ENCODE results near the gene UQCR11.

DNA sequence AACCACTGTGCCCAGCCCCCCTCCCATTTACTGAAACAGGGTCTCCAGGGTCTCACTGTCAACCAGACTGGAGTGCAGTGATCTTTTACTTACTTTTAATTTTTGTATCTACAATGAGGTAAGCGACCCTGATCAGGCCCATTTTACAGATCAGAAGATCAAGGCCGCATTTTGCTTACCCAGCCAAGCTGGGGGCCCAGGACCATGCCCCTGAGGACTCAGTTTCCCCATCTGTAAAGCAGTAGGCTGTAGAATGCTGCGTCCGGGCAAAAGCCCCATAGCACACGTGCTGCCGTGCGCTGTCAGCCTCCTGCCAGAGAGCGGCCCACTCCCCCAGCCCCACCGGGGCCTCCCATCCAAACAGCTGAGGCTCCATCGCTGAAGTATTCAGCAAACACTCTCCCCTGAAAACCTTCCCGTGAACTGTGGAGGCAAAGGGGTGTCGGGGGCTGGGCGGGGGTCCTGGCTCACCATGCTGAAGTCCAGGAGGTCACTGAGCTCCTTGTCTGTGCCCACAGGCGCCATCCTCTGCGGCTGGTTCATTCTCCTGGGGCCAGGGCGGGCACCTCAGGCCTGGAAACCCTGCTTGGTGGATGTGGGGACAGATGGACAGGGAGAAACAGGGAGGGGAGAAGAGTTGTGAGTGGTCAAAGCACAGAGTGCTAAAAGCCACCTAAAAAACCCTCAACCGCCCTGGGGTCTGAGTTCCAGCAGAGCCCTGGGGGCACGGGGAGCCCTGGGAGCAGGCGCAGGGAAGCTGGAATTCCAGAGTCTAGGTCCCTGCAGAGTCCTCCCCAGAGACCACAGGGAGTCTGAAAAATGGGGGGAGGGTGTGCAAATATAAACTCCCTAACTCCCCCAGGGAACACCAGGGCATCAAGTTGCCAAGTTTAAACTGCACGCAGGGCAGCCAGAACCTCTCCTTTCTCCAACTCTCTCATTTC lies 44.7 kb upstream of the UQCR11 start:
- TF ChIP-seq, protein P1, sequence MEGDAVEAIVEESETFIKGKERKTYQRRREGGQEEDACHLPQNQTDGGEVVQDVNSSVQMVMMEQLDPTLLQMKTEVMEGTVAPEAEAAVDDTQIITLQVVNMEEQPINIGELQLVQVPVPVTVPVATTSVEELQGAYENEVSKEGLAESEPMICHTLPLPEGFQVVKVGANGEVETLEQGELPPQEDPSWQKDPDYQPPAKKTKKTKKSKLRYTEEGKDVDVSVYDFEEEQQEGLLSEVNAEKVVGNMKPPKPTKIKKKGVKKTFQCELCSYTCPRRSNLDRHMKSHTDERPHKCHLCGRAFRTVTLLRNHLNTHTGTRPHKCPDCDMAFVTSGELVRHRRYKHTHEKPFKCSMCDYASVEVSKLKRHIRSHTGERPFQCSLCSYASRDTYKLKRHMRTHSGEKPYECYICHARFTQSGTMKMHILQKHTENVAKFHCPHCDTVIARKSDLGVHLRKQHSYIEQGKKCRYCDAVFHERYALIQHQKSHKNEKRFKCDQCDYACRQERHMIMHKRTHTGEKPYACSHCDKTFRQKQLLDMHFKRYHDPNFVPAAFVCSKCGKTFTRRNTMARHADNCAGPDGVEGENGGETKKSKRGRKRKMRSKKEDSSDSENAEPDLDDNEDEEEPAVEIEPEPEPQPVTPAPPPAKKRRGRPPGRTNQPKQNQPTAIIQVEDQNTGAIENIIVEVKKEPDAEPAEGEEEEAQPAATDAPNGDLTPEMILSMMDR (conservative IDR thresholded peaks at IDR 0.05 in 1 of 2, IDR thresholded peaks at IDR 0.05 in 1 of 2; ENCODE audit: extremely low read depth in 1 of 2, insufficient read depth in 1 of 2, low read depth in 1 of 2, low read length in 2 of 2): no peak
- no peak for TF ChIP-seq EZH2 (IDR thresholded peaks at IDR 0.05; ENCODE audit: borderline replicate concordance, low read length)

All from mammary epithelial cell (primary cell).